ENCODE measurements around the gene GJC1. TPM values are rescaled to one million over a fixed set of nuclear protein-coding genes. Genes with fewer than 3 reads are reported as not detected.

GJC1 gene
- polyA plus RNA-seq, 1 donor from 2014 or later, result 8.0 TPM

- no peaks in the 10 kb centered on the region for H3K9me2 ChIP-seq (ENCODE audit: insufficient read depth, low read length)
- H3K27ac ChIP-seq (ENCODE audit: low read length), result no peak overlapping the region
- no peak overlapping the region for H3K9ac ChIP-seq (ENCODE audit: low read length)
- TF ChIP-seq POLR2AphosphoS5 (IDR thresholded peaks at IDR 0.05), result no peak
- no peak for TF ChIP-seq EZH2 (IDR thresholded peaks at IDR 0.05; ENCODE audit: borderline replicate concordance, insufficient read depth, low read length, poor library complexity, severe bottlenecking)
- no peaks in the 10 kb centered on the region for H3F3A ChIP-seq (ENCODE audit: insufficient read depth, low read length, poor library complexity, severe bottlenecking)
- H3K4me3 ChIP-seq (ENCODE audit: low read length), result no peak overlapping the region
- no peaks in the 10 kb centered on the region for H3K9me3 ChIP-seq (ENCODE audit: low read length)
- no peaks in the 10 kb centered on the region for H3K27me3 ChIP-seq (ENCODE audit: insufficient read depth, low read depth, low read length)
- no peak overlapping the region for H3K4me2 ChIP-seq (ENCODE audit: low read length)
- no peak overlapping the region for H2AFZ ChIP-seq (ENCODE audit: low read depth, low read length)
- no peaks in the 10 kb centered on the region for H3K79me2 ChIP-seq (replicated peaks; ENCODE audit: insufficient read depth, low read length)
- no peaks in the 10 kb centered on the region for H3K36me3 ChIP-seq (ENCODE audit: insufficient read depth, low read length)
- H4K20me1 ChIP-seq (ENCODE audit: insufficient read depth), result no peaks in the 10 kb centered on the region
Measured at GRCh38 chr17:44798356-44798755, 31.7 kb downstream of the GJC1 start.

- H4K20me1 ChIP-seq (ENCODE audit: insufficient read depth), result no peaks in the 10 kb centered on the region
- no peak overlapping the region for H3K4me3 ChIP-seq (ENCODE audit: low read length)
- no peak overlapping the region for H3K9ac ChIP-seq (ENCODE audit: low read length)
- no peaks in the 10 kb centered on the region for H3K79me2 ChIP-seq (replicated peaks; ENCODE audit: insufficient read depth, low read length)
- no peaks in the 10 kb centered on the region for H3F3A ChIP-seq (ENCODE audit: insufficient read depth, low read length, poor library complexity, severe bottlenecking)
- no peak overlapping the region for H3K27ac ChIP-seq (ENCODE audit: low read length)
- H3K4me2 ChIP-seq (ENCODE audit: low read length), result no peak overlapping the region
- TF ChIP-seq EZH2 (IDR thresholded peaks at IDR 0.05; ENCODE audit: borderline replicate concordance, insufficient read depth, low read length, poor library complexity, severe bottlenecking) (no peak), TAF1 (IDR thresholded peaks at IDR 0.05; ENCODE audit: low read depth) (no peak)
- H3K27me3 ChIP-seq (ENCODE audit: insufficient read depth, low read depth, low read length), result no peaks in the 10 kb centered on the region
- H3K36me3 ChIP-seq (ENCODE audit: insufficient read depth, low read length), result no peaks in the 10 kb centered on the region
- H2AFZ ChIP-seq (ENCODE audit: low read depth, low read length), result no peak overlapping the region
- no peaks in the 10 kb centered on the region for H3K9me3 ChIP-seq (ENCODE audit: low read length)
- H3K9me2 ChIP-seq (ENCODE audit: insufficient read depth, low read length), result no peaks in the 10 kb centered on the region
Measured at GRCh38 chr17:44797802-44798201, 32.3 kb downstream of the GJC1 start.

GRCh38 chr17:44796731-44797130 is 33.4 kb downstream of the GJC1 start:
- Histone ChIP-seq H3K9ac (ENCODE audit: low read length) (no peak overlapping the region), H2AFZ (ENCODE audit: low read depth, low read length) (no peak overlapping the region), H3K4me3 (ENCODE audit: low read length) (no peak overlapping the region), H3K9me3 (ENCODE audit: low read length) (no peaks in the 10 kb centered on the region), H3K27me3 (ENCODE audit: insufficient read depth, low read depth, low read length) (no peaks in the 10 kb centered on the region), H3K36me3 (ENCODE audit: insufficient read depth, low read length) (no peaks in the 10 kb centered on the region), H3K27ac (ENCODE audit: low read length) (no peak overlapping the region), H3K4me2 (ENCODE audit: low read length) (no peak overlapping the region), H3F3A (ENCODE audit: insufficient read depth, low read length, poor library complexity, severe bottlenecking) (no peaks in the 10 kb centered on the region), H4K20me1 (ENCODE audit: insufficient read depth) (no peaks in the 10 kb centered on the region), H3K9me2 (ENCODE audit: insufficient read depth, low read length) (no peaks in the 10 kb centered on the region), H3K79me2 (replicated peaks; ENCODE audit: insufficient read depth, low read length) (no peaks in the 10 kb centered on the region)
- TF ChIP-seq POLR2AphosphoS5 (IDR thresholded peaks at IDR 0.05) (no peak), REST (IDR thresholded peaks at IDR 0.05; ENCODE audit: borderline replicate concordance) (no peak), MXI1 (conservative IDR thresholded peaks at IDR 0.05; ENCODE audit: poor library complexity, severe bottlenecking) (no peak), EP300 (conservative IDR thresholded peaks at IDR 0.05; ENCODE audit: poor library complexity, severe bottlenecking) (no peak)

- Histone ChIP-seq H3K9ac (ENCODE audit: low read length) (no peak overlapping the region), H3K36me3 (ENCODE audit: insufficient read depth, low read length) (no peaks in the 10 kb centered on the region), H3F3A (ENCODE audit: insufficient read depth, low read length, poor library complexity, severe bottlenecking) (no peaks in the 10 kb centered on the region), H3K9me2 (ENCODE audit: insufficient read depth, low read length) (no peaks in the 10 kb centered on the region), H3K79me2 (replicated peaks; ENCODE audit: insufficient read depth, low read length) (no peaks in the 10 kb centered on the region), H3K9me3 (ENCODE audit: low read length) (no peaks in the 10 kb centered on the region), H3K27ac (ENCODE audit: low read length) (no peak overlapping the region), H3K4me3 (ENCODE audit: low read length) (no peak overlapping the region), H2AFZ (ENCODE audit: low read depth, low read length) (no peak overlapping the region), H3K4me2 (ENCODE audit: low read length) (no peak overlapping the region), H3K27me3 (ENCODE audit: insufficient read depth, low read depth, low read length) (no peaks in the 10 kb centered on the region), H4K20me1 (ENCODE audit: insufficient read depth) (no peaks in the 10 kb centered on the region)
- no peak for TF ChIP-seq EP300 (conservative IDR thresholded peaks at IDR 0.05; ENCODE audit: poor library complexity, severe bottlenecking)
Measured at GRCh38 chr17:44795928-44796327, 34.2 kb downstream of the GJC1 start.
